Muscle layer of duodenum (tissue), 2 donors: ENCODE measurements around the gene NEURL3.

ENCODE experiments used
- H3K27ac ChIP-seq: one replicate; pipeline ENCODE4 v1.7.0; 2013; ENCODE audit warnings: mild to moderate bottlenecking, low read length
- H3K27me3 ChIP-seq: one replicate; pipeline ENCODE4 v1.7.0; 2013; ENCODE audit warnings: low read depth, mild to moderate bottlenecking, control low read depth, low read length
- H3K36me3 ChIP-seq, 2 donors: one replicate each; pipeline ENCODE4 v1.7.0; 2013; ENCODE audit warnings: low read length in 2 of 2, control low read depth in 1 of 2, mild to moderate bottlenecking in 1 of 2; ENCODE audit not compliant: insufficient read depth in 2 of 2, control insufficient read depth in 1 of 2
- H3K4me1 ChIP-seq, 2 donors: one replicate each; pipeline ENCODE4 v1.7.0; 2013; ENCODE audit warnings: low read length in 2 of 2, mild to moderate bottlenecking in 2 of 2, control low read depth in 1 of 2, moderate library complexity in 1 of 2; ENCODE audit not compliant: insufficient read depth in 2 of 2, control insufficient read depth in 1 of 2
- H3K4me3 ChIP-seq, 2 donors: one replicate each; pipeline ENCODE4 v1.7.0; 2013; ENCODE audit warnings: low read length in 2 of 2, low read depth in 1 of 2, mild to moderate bottlenecking in 1 of 2
- H3K9me3 ChIP-seq, 2 donors: one replicate each; pipeline ENCODE4 v1.7.0; 2013; ENCODE audit warnings: low read length in 2 of 2, control low read depth in 1 of 2, mild to moderate bottlenecking in 1 of 2; ENCODE audit not compliant: control insufficient read depth in 1 of 2
- donor health status: healthy.

Gene NEURL3

DNA sequence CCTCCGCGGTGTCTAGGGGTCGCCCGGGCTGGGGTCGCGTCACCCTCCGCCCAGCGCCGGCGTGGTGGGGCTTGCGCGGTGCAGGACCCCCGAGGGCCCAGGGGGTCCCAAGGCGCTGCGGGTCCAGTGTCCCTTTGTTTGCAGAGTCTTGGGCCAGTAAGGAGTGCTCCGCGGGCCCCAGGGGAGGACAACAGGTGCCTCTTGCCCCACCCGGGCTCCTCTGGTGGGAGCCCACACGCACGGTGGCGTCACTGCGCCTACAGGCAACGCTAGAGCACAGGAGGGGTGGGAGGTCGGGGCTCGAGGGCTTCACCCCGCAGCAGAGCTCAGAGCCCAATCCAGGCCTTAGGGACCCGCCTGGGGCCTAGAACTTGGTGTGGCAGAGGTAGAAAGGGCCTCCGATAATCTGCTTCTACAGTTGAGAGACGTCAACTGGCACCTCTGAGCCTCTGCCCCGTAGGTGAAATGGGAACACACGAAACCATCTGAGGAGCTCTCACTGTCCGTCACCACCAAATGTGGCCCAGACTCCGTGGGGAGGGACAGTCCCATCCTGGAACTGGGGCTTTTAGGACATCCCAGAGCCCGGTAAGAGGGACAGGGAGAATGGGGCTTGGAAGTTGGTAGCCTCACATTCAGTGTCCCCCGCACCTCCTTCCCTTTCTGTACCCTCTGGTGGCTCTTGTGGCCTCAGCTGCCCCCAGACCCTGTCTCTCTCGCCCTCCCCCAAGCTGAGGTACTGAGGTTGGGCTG, 32.8 kb upstream of the NEURL3 start:
- Histone ChIP-seq H3K27ac (peak overlapping the region; percentile 65), H3K27me3 (no peaks in the 10 kb centered on the region), H3K36me3 (peaks cover 7 to 8% of the 10 kb centered on the region in 2 donors), H3K4me3 (peak overlapping the region; percentile 61 to 87), H3K4me1 (peaks cover 22 to 48% of the 10 kb centered on the region in 2 donors), H3K9me3 (no peaks in the 10 kb centered on the region)

DNA sequence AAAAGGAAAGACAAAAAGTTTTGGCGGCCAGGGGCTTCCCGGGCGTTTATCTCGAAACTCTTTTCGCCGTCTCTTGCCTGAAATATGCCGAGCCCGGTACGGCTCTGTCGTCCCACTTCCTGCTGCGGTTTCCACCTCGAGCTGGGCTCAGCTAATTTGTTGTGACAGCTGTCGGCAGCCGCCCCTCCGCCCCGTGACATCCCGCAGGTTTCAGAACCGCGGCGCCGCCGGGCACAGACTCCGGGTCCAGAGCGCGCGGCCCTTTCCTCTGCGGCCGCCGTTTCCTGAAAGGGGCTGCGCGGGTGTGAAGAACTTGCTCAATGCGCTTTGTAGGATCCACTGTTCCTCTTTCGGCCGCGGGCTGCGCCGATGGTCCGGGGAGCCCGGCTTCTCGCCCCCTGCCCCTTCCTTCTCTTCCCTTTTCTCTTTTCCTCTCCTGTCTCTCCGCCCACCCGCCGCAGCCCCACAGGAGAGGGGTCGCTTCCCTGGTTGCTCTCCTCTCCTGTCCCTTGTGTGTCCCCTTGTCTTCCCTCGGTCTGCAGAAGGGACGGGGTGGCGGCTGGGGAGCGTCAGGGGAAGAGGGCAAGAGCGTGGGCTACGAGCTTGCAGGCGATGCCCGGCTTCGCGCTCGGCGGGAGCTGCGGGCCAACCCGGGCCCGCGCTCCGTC, 32.0 kb upstream of the NEURL3 start:
- peak overlapping the region; percentile 61 to 87 for H3K4me3 ChIP-seq
- H3K27me3 ChIP-seq = no peaks in the 10 kb centered on the region
- H3K4me1 ChIP-seq = peaks cover 29 to 52% of the 10 kb centered on the region in 2 donors
- H3K27ac ChIP-seq = peak overlapping the region; percentile 65
- no peaks in the 10 kb centered on the region for H3K9me3 ChIP-seq
- peaks cover 2% of the 10 kb centered on the region in 2 donors for H3K36me3 ChIP-seq

DNA sequence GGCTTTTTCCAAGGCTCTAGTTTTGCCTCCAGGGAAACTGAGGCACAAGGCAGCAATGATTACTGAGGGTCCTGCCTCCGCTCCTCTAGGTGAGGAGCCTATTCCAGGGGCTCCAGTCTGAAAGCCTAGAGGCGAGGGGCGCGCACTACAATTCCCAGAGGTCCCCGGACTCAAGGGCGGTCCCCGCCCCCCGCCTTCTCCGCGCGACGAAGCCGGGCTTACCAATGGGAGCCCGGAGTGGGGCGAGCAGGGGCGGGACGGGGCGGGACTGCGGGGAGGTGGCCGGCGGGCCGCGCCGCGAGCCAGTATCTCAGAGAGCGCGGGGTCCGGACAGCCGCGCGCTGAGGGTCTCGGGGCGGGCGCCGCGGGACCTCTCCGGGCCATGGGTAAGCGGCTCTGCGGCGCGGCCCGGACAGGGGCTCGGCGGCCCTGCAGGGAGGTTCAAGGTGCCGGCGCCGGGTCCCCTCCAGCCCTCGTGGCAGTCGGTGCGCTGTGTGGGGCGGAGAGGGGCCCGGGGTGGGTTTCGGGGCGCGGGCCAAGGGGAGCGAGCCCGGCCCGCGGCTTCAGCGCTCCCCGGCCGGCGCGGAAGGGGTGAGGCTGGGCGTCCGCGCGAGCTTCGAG, 31.4 kb upstream of the NEURL3 start, which contains the start of gene ARID5A:
ARID5A (plus strand) TSS at position 308 of the 621 bp plus-strand sequence; CDS start at position 383, 75 bp downstream.
- Histone ChIP-seq H3K27ac (peak within 1 kb of the TSS; percentile 65), H3K4me1 (peaks cover 29 to 52% of the 10 kb centered on the region in 2 donors), H3K4me3 (peak within 1 kb of the TSS; percentile 61 to 87), H3K9me3 (no peaks in the 10 kb centered on the region), H3K36me3 (no peaks in the 10 kb centered on the region), H3K27me3 (no peaks in the 10 kb centered on the region)

DNA sequence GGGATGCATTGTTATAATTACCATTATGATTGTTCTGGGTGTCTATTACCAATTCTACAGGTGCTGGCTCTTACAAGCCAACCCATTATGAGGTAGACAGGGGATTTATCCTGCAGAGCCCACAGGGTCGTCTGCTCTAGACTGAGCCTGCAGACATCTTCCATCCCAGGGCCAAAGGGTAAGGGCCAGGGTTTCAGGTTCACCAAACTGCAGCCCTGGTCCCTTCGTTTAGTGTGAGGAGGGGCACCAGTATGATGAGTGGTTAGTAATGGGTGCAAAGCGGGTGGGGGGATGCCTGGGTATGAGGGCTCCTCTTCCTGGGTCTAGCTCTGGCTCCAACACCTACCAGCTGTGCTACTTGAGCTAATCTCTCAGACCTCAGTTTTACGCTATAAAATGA, 30.2 kb upstream of the NEURL3 start:
- H3K4me1 ChIP-seq = peaks cover 29 to 52% of the 10 kb centered on the region in 2 donors
- no peak overlapping the region for H3K27ac ChIP-seq
- no peaks in the 10 kb centered on the region for H3K27me3 ChIP-seq
- H3K9me3 ChIP-seq = no peaks in the 10 kb centered on the region
- H3K36me3 ChIP-seq = no peaks in the 10 kb centered on the region
- no peak overlapping the region for H3K4me3 ChIP-seq

DNA sequence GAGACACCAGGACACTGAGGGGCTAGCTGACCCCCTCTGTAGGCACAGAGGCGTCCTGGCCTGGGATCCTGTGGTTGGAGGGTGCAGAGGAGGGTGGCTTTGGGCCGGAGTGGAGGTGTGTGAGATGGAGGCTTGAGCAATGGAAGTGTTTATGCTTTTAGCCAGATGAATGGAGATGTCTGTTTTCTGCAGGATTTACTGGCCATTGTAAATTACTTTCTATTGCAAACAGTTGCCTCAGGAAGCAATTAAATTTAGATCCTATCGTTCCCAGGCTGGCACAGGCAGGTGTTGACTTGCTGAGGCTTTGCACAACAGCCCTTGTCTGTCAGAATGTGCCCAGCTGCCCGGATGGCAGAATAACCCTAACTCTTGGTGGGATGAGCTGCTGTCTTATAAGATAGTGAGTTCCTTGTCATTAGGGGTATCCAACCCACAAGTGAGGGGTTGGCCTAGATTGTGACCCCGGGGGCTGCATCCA, 29.6 kb upstream of the NEURL3 start:
- Histone ChIP-seq H3K27ac (peak overlapping the region; percentile 86), H3K36me3 (no peaks in the 10 kb centered on the region), H3K27me3 (no peaks in the 10 kb centered on the region), H3K9me3 (no peaks in the 10 kb centered on the region), H3K4me1 (peaks cover 25 to 48% of the 10 kb centered on the region in 2 donors), H3K4me3 (no peak overlapping the region)

DNA sequence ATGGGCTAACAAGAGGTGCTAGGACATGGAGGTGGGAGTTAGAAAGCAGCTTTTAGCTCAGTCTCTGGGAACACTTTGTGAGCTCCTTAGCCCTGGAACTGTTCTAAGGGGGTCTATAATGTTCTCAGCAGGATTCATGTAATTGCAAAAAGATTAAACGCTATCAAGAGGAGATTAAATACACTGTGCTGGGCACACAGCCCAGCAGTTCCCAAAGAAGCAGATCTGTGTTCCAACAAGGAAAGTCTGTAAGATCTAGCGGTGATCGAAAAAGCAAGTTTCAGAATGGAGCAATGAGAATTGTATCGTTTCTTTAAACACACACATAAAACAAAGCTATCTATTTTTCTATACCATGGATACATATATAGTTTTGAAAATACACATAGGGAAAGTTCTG, 29.0 kb upstream of the NEURL3 start:
- H3K27me3 ChIP-seq = no peaks in the 10 kb centered on the region
- peak overlapping the region; percentile 3 to 30 for H3K4me3 ChIP-seq
- peak overlapping the region; percentile 86 for H3K27ac ChIP-seq
- H3K36me3 ChIP-seq = no peaks in the 10 kb centered on the region
- peaks cover 26 to 42% of the 10 kb centered on the region in 2 donors for H3K4me1 ChIP-seq
- H3K9me3 ChIP-seq = no peaks in the 10 kb centered on the region

DNA sequence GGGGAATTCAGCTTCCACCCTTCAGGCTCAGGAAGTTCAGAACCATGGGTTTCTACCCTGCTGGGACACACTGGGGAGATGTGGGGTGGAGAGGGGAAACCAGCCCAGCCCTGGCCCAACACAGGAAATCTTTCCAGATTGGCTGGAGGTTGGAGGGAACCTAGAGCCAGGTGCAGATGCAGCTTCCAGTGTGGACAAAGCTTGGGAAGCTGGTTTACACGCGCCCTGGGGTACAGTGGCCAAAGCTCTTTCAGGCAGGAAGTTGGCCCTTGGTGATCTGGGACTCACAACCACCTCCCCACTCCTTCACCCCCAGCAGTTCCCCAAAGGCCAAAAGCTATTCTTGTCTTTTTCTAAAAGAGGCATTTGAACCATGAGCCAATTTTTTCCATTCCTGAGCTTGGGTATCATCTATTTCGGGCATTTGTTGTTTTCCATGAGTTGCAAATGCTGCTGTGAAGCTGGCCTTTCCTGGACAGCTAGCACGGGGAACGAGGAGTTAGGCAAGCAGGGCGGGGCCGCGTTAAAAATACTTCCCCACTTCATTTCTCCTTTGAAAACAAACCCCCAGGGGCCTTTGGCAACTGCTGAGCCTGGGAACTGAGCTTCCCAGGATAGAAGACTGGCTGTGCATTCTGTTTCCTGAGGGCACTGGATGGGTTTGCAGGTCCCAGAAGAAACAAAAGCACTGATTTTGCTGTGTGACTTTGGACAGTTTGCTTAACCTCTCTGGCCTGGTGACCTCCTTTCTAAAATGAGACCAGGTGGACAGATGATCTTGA, 28.3 kb upstream of the NEURL3 start:
- Histone ChIP-seq H3K9me3 (no peaks in the 10 kb centered on the region), H3K4me3 (peak overlapping the region; percentile 3 to 30), H3K4me1 (peaks cover 28 to 35% of the 10 kb centered on the region in 2 donors), H3K27me3 (no peaks in the 10 kb centered on the region), H3K27ac (peak overlapping the region; percentile 86), H3K36me3 (no peaks in the 10 kb centered on the region)

DNA sequence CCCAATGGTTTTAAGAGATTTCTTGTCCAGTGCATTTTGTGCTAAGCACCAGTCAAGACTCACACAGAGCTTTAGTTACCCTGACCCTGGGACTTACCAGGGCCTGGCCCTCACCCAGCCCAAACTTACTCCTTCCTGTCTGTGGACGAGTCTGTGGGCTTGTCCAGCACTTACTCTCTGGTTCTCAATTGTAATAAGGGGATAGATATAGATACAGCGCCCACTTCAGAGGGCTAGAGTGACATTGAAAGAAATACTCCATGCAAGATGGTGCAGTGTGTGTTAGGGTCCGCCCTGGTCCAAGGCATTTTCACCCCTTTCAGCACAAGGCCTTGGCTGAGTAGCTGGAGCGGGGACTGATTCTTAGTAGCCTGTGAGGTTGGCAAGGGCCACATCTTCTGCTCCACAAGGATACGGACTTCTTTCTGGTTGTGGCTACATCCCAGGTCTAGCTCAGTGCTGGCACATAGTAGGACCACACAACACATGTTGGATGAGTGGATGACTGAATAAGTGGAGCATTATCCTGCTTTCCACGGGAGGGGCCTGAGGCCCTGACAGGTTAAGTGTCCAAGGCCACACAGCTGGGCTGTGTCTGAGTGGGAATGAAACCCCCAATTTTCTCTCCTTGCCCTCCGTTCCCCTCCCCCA, 27.6 kb upstream of the NEURL3 start:
- Histone ChIP-seq H3K4me1 (peaks cover 28 to 34% of the 10 kb centered on the region in 2 donors), H3K27me3 (no peaks in the 10 kb centered on the region), H3K9me3 (no peaks in the 10 kb centered on the region), H3K27ac (peak overlapping the region; percentile 86), H3K36me3 (no peaks in the 10 kb centered on the region), H3K4me3 (peak overlapping the region in 1 of 2 donors; percentile 10)

DNA sequence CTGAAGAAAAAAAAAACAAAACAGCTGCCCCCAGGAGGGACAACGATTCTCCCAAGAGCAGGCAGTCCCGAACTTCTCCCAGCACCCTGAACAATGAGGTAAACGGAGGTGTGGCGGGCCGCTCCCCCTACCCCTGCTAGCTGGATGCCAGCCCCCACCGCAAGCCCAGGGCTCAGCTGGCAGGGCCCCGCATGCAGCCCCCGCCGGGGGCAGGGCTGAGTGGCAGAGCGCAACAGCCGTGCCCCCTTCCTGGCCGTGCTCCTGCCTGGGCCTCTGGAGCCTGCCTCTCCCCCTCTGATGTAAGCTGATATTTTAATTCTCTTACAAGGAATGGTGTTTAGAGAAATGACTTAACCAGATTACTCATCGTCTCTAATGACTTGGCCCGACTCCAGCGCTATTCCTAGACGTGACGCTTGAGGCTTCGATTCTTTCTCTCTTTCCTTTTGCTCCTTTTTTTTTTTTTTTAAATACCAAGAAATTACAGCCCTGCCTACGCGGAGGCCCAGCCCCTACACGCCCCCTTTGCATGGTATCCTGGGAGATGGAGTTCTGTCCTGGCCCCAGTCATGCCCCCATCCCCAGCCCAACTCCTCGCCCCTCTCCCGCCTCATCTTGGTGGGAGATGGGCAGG, 26.8 kb upstream of the NEURL3 start:
- Histone ChIP-seq H3K27me3 (no peaks in the 10 kb centered on the region), H3K36me3 (no peaks in the 10 kb centered on the region), H3K27ac (peak overlapping the region; percentile 86), H3K4me1 (peaks cover 28 to 34% of the 10 kb centered on the region in 2 donors), H3K9me3 (no peaks in the 10 kb centered on the region), H3K4me3 (peak overlapping the region; percentile 37 to 38)

DNA sequence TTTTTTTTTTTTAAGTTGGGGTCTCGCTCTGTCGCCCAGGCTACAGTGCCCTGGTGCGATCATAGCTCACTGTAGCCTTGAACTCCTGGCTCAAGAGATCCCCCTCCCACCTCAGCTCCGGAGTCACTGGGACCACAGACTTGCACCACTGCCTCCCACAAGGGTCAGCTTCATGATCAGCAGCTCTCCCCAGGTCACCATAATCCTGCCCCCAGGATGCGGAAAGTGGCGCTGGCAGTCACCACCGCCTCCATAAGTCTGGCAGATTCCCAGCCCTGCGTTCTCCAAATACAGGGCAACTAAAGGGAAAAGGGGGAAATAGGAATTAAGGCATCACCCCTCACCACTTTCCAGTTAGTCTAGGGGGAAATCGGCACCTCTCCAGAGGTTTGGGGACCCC, 26.2 kb upstream of the NEURL3 start:
- H3K27ac ChIP-seq = peak overlapping the region; percentile 65
- H3K27me3 ChIP-seq = no peaks in the 10 kb centered on the region
- peak overlapping the region; percentile 37 to 38 for H3K4me3 ChIP-seq
- H3K4me1 ChIP-seq = peaks cover 28 to 37% of the 10 kb centered on the region in 2 donors
- H3K9me3 ChIP-seq = no peaks in the 10 kb centered on the region
- no peaks in the 10 kb centered on the region for H3K36me3 ChIP-seq
